Measurements from ENCODE around the gene HSD11B1. TPM values are rescaled to one million over a fixed set of nuclear protein-coding genes. Genes with fewer than 3 reads are reported as not detected.

Gene HSD11B1
- total RNA-seq, 1 donor from 2014 or later = not detected

GRCh38 chr1:209743145-209743482 lies 38.5 kb downstream of the HSD11B1 start:
- H3K9me3 Mint-ChIP-seq (ENCODE audit: unreplicated experiment) = no peaks in the 10 kb centered on the region
- TF ChIP-seq, protein P1, sequence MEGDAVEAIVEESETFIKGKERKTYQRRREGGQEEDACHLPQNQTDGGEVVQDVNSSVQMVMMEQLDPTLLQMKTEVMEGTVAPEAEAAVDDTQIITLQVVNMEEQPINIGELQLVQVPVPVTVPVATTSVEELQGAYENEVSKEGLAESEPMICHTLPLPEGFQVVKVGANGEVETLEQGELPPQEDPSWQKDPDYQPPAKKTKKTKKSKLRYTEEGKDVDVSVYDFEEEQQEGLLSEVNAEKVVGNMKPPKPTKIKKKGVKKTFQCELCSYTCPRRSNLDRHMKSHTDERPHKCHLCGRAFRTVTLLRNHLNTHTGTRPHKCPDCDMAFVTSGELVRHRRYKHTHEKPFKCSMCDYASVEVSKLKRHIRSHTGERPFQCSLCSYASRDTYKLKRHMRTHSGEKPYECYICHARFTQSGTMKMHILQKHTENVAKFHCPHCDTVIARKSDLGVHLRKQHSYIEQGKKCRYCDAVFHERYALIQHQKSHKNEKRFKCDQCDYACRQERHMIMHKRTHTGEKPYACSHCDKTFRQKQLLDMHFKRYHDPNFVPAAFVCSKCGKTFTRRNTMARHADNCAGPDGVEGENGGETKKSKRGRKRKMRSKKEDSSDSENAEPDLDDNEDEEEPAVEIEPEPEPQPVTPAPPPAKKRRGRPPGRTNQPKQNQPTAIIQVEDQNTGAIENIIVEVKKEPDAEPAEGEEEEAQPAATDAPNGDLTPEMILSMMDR (IDR thresholded peaks at IDR 0.05; ENCODE audit: unreplicated experiment) = no peak
- H3K36me3 Mint-ChIP-seq (ENCODE audit: low read depth, unreplicated experiment) = no peaks in the 10 kb centered on the region

GRCh38 chr1:209746451-209747165 lies 42.0 kb downstream of the HSD11B1 start:
- H3K27me3 Mint-ChIP-seq (ENCODE audit: unreplicated experiment) = peaks cover 2% of the 10 kb centered on the region
- H3K9me3 Mint-ChIP-seq (ENCODE audit: unreplicated experiment) = no peaks in the 10 kb centered on the region
- TF ChIP-seq, protein P1 (IDR thresholded peaks at IDR 0.05; ENCODE audit: unreplicated experiment) = no peak
- H3K36me3 Mint-ChIP-seq (ENCODE audit: low read depth, unreplicated experiment) = no peaks in the 10 kb centered on the region
- no peak overlapping the region for H3K4me3 Mint-ChIP-seq (ENCODE audit: unreplicated experiment)
- no peak overlapping the region for H3K27ac Mint-ChIP-seq (ENCODE audit: unreplicated experiment)
- no peak for DNase-seq (ENCODE audit: low spot score)
- H3K4me1 Mint-ChIP-seq (ENCODE audit: unreplicated experiment) = peaks cover 13% of the 10 kb centered on the region

More at GRCh38 chr1:209743145-209743482, 38.5 kb downstream of the HSD11B1 start:
- Mint-ChIP-seq H3K4me1 (ENCODE audit: unreplicated experiment) (peaks cover 10% of the 10 kb centered on the region), H3K4me3 (ENCODE audit: unreplicated experiment) (no peak overlapping the region), H3K27ac (ENCODE audit: unreplicated experiment) (no peak overlapping the region), H3K27me3 (ENCODE audit: unreplicated experiment) (peaks cover 3% of the 10 kb centered on the region)
- no peak for DNase-seq (ENCODE audit: low spot score)

GRCh38 chr1:209747580-209748262 lies 43.1 kb downstream of the HSD11B1 start:
- TF ChIP-seq, protein P1 (IDR thresholded peaks at IDR 0.05; ENCODE audit: unreplicated experiment) = peak; percentile 98
- DNase-seq (ENCODE audit: low spot score) = peak; percentile 90
- peaks cover 11% of the 10 kb centered on the region for H3K4me1 Mint-ChIP-seq (ENCODE audit: unreplicated experiment)
- no peaks in the 10 kb centered on the region for H3K9me3 Mint-ChIP-seq (ENCODE audit: unreplicated experiment)
- H3K4me3 Mint-ChIP-seq (ENCODE audit: unreplicated experiment) = peak overlapping the region; percentile 82
- peaks cover 2% of the 10 kb centered on the region for H3K27me3 Mint-ChIP-seq (ENCODE audit: unreplicated experiment)
- H3K36me3 Mint-ChIP-seq (ENCODE audit: low read depth, unreplicated experiment) = no peaks in the 10 kb centered on the region
- H3K27ac Mint-ChIP-seq (ENCODE audit: unreplicated experiment) = no peak overlapping the region

- Mint-ChIP-seq H3K27me3 (ENCODE audit: unreplicated experiment) (peaks cover under 1% of the 10 kb centered on the region), H3K4me3 (ENCODE audit: unreplicated experiment) (no peak overlapping the region), H3K27ac (ENCODE audit: unreplicated experiment) (no peak overlapping the region), H3K4me1 (ENCODE audit: unreplicated experiment) (peaks cover 11% of the 10 kb centered on the region), H3K36me3 (ENCODE audit: low read depth, unreplicated experiment) (no peaks in the 10 kb centered on the region), H3K9me3 (ENCODE audit: unreplicated experiment) (no peaks in the 10 kb centered on the region)
- TF ChIP-seq, protein P1 (IDR thresholded peaks at IDR 0.05; ENCODE audit: unreplicated experiment) = no peak
- no peak for DNase-seq (ENCODE audit: low spot score)
Measured at GRCh38 chr1:209748620-209749019, 44.0 kb downstream of the HSD11B1 start.

- Mint-ChIP-seq H3K9me3 (ENCODE audit: unreplicated experiment) (no peaks in the 10 kb centered on the region), H3K36me3 (ENCODE audit: low read depth, unreplicated experiment) (no peaks in the 10 kb centered on the region), H3K27ac (ENCODE audit: unreplicated experiment) (no peak overlapping the region), H3K4me3 (ENCODE audit: unreplicated experiment) (no peak overlapping the region), H3K27me3 (ENCODE audit: unreplicated experiment) (no peaks in the 10 kb centered on the region), H3K4me1 (ENCODE audit: unreplicated experiment) (peaks cover 11% of the 10 kb centered on the region)
- TF ChIP-seq, protein P1 (IDR thresholded peaks at IDR 0.05; ENCODE audit: unreplicated experiment) = no peak
- no peak for DNase-seq (ENCODE audit: low spot score)
Measured at GRCh38 chr1:209749205-209749604, 44.6 kb downstream of the HSD11B1 start.

Data from endothelial cell (in vitro differentiated cells).